Body of pancreas (tissue), 4 donors: ENCODE measurements around the gene UNC13C.

Experiments used
- CTCF ChIP-seq, 7 experiments: fragments of 450-650 bp in 4 of 7; fragments of 200-600 bp in 3 of 7; sonication (generic) in 3 of 7; IDR thresholded peaks; one replicate each; pipeline ENCODE4 v1.5.1; 2016 to 2019; ENCODE audit warnings: antibody characterized with exemption in 7 of 7
- POLR2A ChIP-seq, 3 donors: fragments of 450-650 bp; IDR thresholded peaks; one replicate each; pipeline ENCODE4 v1.6.1; 2016; ENCODE audit warnings: antibody characterized with exemption in 3 of 3, mild to moderate bottlenecking in 2 of 3

- no peak for TF ChIP-seq CTCF (IDR thresholded peaks at IDR 0.05)
- TF ChIP-seq POLR2A (IDR thresholded peaks at IDR 0.05) = no peak
These were observed 326.1 kb downstream of the UNC13C start for GRCh38 chr15:54304321-54304720.
